GM18526 (cell line): ENCODE data around the gene NUP205.

Experiments used
- POLR2A ChIP-seq: IDR thresholded peaks from 3 replicates; pipeline ENCODE4 v1.6.1; 2011; ENCODE audit not compliant: insufficient read length; ENCODE audit errors: extremely low read depth

The NUP205 gene

DNA sequence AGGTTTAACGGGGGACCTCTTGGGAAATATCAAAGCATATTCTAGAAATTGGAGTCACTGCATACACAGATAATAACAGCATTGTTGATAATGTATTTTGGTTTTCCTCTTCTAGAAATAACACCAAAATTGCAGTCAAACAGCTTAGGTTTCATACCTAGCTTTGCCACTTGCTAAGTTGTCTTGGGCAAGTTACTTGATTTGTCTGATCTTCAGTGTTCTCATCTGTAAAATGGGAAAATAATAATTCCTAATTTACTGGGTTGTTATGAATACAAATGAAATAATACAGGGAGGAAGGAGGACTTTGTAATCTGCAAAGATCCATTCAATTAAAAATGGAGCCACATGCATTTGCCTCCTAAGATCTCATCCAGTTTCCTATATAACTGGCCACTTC is 20.3 kb upstream of the NUP205 start:
- TF ChIP-seq POLR2A = no peak

DNA sequence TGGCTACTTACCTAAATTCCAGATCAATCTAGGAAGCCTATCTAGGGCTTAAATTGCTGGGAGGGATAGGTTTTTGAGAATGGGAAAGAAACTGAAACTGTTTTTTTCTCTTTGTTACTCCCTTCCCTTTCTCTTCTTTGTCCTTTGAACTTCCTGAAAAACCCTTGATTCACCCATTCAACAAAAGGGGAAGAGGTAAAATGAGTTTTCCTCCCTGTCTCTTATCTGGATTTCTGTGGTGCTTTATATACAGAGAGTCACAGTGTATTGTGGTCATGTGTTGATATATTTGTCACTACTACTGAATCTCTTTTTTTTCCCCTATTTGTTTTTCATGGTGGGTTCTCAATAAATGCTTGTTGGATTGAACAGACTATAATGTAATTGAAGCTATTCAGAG is 19.8 kb upstream of the NUP205 start:
- no peak for TF ChIP-seq POLR2A

DNA sequence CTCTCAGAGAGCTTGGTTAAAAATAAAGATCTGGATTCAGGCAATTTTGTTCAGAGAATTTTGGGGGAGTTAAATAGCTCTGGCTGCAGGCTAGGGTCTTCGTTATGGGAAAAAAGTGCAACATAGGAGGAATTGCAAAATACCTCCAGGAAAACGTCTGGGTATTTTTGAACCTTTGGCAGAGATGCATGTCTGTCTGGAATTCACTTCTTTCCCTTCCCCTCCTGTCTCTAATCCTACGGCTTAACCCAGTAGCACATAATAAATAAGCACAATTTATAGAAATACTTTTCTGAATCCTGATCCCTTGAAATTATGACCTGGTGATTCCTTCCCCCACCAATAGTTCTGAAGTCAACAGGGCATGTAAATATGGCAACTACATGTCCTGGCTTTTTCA is 19.3 kb upstream of the NUP205 start:
- TF ChIP-seq POLR2A = no peak

DNA sequence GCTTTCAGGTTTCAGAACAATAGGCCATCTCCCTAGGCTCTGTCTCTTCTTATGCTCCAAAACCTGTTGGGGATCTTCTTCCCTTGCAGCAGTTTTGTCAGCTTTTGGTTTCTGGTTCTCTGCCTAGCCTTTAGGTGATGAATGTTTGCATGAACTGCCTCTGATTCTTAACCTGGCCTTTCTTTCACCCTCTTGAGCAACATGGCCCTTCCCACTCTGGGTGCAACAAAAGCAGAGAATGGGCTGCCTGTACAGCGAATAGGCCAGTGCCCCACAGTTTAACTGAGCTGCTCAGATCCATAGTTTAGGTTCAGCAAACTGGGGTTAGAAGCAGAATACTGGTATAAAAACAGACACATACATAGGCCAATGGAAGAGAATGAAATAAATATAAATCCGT is 18.1 kb upstream of the NUP205 start:
- no peak for TF ChIP-seq POLR2A

DNA sequence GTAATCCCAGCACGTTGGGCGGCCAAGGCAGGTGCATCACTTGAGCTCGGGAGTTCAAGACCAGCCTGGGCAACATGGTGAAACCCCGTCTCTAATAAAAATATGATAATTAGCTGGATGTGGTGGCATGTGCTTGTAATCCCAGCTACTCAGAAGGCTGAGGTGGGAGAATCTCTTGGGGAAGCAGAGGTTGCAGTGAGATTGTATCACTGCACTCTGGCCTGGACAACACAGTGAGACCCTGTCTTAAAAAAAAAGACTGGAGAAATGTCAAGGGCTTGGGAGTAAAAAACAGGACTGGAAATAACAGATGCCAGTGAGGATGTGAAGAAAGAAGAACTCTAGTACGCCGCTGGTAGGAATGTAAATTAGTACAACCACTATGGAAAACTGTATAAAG is 16.7 kb upstream of the NUP205 start:
- TF ChIP-seq POLR2A = no peak

DNA sequence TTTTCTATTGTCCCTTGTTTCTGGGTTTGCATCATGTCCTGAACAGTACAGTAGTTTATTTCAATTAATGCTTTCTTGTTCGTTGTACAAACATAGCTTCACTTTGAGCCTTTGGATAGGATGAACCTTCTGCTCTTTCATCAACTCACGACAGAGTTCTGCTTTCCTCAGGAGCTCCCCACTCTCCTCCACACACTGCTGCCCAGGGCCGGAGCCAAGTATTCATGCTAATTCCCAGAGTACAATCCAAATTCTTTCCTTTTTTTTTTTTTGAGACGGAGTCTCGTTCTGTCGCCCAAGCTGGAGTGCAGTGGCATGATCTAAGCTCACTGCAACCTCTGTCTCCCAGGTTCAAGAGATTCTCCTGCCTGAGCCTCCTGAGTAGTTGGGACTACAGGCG is 7.5 kb upstream of the NUP205 start:
- no peak for TF ChIP-seq POLR2A

DNA sequence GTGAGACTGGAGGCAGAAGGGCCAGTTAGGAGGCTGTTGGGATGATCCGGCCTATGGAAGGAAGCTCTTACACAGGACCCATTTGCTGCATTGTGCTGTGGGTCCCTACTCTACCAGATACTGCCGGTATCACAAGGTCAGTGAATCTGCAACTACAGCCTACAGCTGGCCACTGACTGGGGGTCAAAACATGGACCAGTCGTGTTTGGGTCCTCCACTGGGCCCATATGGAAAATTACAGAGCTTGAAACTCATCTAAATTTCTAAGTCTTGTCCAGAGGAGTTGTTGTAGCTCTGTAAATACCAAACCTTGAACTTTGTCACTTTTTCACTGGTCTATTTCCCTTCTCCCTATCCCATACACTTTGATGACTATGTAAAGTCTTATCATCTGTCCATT is 5.6 kb upstream of the NUP205 start:
- TF ChIP-seq POLR2A = no peak

DNA sequence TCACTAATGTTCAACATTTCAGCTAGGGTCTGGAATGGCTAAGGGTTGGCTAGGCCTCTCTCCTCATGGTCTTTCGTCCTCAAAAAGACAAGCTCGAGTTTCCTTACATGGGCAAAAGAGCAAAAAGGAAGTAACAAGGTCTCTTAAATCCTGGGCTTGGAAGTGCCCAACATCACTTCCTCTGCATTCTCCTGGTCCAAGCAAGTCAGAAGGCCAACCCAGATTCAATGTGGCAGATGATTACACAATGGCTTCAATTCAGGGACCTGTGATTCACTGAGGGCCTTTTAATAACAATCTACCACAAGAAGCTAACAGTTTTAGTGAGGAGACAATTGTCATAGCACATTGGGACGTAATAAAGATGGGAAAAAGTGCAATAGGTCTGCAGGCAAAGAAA is 4.4 kb upstream of the NUP205 start:
- no peak for TF ChIP-seq POLR2A

DNA sequence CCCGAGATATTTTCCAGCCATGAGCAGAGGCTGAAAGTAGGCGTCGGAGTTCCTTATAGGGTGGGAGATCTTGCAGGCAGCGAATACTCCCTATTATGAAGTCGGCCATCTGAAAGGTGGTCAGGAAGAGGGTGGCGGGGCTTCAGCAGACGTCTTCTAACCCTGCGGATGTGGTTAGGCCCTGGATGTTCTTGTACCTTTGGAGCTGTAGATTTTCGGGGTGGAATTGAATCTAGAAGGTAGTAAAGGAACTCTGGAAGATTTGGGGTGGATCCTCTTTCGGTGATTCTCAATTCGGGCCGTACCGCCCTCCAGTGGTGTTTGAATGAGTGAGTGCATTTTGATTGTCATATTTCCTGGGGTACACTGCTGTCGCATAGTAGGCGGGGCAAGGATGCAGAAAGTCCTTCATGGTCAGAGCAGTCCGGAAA is 635 bp downstream of the NUP205 start:
- peak; percentile 3 for TF ChIP-seq POLR2A

DNA sequence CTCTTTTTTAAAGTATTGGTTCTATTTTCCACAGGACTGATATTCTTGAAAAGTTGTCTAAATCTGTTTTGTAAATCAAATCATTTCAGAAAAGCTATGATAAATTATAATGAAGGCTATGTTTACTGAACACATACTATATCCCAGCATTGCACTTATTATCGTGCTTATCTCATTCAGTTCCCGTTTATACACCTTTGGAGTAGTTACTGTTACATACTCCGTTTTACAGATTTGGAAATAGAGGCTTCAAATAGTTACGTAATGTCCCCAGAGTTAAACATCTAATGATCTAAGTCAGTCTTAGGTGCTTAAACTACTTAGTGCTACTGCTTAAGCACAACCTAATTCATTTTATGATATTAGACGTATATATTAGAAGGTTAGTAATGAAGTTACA is 1.2 kb downstream of the NUP205 start:
- no peak for TF ChIP-seq POLR2A

DNA sequence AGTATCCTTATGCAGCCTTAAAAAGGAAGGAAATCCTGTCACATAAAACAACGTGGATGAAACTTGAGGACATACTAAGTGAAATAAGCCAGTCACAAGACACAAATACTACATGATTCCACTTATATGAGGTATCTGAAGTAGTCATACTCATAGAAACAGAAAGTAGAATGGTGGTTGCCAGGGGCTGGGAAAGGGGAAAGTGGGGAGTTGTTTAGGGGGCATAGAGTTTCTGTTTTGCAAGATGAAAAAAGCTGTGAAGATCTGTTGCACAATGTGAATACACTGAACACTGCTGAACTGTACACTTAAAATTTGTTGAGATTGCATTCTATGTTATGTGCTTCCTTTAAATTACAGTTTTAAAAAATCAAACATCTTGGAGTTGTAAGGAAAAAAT is 2.9 kb downstream of the NUP205 start:
- no peak for TF ChIP-seq POLR2A

DNA sequence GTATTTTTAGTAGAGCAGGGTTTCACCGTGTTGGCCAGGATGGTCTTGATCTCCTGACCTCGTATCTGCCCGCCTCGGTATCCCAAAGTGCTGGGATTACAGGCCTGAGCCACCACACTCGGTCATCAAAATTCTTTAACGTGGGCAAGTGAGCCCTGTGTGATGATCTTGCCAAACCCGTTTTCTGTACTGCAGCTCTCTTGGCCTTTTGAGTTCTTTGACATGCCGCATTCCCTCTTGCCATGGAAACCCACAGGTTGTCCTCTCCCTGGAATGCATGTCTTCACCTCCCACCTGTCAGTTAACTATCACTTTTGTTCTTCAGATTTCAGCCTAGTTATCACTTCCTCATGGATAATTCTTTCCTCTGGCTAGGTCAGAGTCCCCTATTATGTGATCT is 5.0 kb downstream of the NUP205 start:
- no peak for TF ChIP-seq POLR2A

DNA sequence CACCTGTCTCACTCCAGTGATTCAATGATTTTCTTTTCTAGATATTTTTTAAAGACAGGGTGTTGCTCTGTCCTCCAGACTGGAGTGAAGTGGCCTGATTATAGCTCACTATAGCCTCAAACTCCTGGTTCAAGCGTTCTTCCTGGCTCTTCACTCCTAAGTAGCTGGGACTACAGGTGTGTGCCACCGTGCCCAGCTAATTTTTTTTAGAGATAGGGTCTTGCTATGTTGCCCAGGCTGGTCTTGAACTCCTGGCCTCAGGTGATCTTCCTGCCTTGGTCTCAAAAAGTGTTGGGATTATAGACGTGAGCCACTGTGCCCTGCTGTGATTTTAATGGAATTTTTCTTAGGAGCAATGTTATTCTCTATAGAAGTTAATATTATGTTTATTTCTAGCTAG is 14.1 kb downstream of the NUP205 start:
- no peak for TF ChIP-seq POLR2A

DNA sequence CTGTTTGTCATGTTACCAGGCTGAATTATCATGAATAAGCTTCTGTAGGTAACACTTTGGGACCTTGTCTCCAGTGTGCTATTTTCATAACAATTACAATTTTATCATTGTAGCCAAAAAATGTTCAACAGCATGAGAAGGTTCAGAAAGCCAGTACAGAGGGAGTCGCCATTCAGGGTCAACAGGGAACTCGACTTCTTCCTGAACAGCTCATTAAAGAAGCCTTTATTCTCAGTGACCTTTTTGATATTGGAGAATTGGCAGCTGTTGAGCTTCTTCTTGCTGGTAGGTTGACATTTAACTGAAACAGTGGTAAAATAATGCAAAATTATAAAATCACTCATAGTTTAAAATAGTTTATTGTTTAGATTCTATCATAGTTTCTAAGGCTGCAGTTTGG is 15.8 kb downstream of the NUP205 start:
- no peak for TF ChIP-seq POLR2A

DNA sequence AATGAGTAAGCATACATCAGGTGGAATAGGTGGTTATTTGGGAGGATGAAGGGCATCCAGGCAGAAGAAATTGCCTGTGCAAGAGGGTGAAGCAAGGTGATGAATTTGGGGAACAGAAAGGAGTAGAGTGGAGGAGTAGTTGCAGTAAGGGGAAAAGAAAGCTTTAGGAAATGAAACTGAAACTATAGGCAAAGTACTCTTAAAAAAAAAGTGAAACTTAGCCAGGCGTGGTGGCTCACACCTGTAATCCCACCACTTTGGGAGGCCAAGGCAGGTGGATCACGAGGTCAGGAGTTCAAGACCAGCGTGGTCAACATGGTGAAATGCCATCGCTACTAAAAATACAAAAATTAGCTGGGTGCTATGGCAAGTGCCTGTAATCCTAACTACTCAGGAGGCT is 17.6 kb downstream of the NUP205 start:
- TF ChIP-seq POLR2A = no peak

DNA sequence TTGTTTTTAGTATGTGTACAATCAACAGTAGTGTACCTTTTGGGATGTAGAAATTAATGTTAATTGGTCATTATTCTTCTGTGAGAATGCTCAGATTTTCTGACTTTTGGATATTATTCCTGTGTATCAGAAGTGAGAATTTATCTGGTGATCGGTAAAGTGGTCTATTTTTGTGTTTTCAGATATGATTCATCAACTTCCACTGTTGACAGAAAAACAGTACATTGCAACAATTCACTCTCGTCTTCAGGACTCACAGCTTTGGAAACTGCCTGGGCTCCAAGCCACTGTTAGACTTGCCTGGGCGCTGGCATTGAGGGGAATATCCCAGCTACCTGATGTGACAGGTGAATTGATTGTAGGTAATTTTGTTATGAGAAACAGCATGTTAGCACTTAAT is 20.9 kb downstream of the NUP205 start:
- TF ChIP-seq POLR2A = no peak

DNA sequence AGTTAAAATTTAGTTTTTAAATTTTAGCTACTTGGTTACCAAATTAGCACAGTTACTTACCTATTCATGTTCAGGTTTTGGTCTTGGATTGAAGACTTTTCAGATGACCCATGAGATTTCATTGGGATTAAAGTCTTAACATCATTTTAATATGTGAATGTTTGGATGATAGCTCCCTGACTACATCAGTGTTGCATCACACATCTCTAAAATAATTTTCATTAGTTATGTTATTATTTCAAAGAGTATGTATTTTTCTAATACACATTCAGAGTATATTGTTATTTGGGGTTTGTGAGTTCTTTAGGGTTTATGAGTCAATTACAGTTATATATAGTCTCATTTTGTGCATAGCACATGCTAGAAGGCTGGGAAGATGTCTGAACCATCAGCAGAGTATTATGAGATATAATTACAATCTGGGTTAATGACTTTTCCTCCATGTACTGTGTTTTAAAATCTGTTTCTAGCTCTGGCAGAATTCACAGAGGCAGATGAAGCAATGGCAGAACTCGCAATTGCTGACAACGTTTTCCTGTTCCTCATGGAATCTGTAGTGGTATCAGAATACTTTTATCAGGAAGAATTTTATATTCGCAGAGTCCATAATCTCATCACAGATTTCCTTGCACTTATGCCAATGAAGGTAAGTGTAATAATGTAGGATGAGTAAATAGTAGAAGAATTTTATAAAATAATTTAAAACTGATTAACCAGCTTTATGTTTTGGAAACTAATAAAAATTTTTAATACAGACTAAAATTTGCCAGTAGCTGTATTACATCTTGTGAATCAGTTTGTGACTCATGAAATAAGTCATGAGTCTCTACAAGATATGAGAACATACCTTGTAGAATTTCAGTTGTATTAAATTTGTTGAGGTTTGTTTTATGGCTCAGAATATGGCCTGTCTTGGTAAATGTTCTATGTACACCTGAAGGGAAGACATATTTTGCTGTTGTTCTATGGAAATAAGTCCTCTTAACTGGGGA is 26.9 kb downstream of the NUP205 start:
- TF ChIP-seq POLR2A = no peak
